Measurements from ENCODE around the gene TAGLN.

DNA sequence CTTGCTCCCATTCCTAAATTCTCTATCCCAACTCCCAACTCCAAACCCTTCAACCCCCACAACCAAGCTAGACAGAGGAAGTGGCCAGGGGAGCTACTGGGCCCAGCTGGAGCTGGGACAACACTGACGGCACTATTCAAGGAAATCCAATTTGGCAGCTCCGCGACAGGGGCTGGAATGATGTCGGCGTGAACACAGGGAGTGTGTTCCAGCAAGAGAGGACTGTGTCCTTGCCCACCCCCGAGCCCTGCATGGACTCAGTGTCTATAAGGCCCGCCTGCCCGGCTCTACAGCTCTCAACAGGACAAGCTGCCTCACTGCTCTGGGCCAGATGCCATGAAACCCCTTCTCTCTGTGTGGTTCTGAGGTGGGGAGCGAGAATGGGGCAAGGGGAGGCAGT, 21.4 kb downstream of the TAGLN start:
- TF ChIP-seq CTCF (IDR thresholded peaks at IDR 0.05) (no peak), POLR2AphosphoS5 (IDR thresholded peaks at IDR 0.05) (peak in 2 of 3 donors; percentile 72 to 80), POLR2A (IDR thresholded peaks at IDR 0.05) (no peak), EP300 (IDR thresholded peaks at IDR 0.05) (peak; percentile 54)
